ENCODE results near the gene UGT2B17.

DNA sequence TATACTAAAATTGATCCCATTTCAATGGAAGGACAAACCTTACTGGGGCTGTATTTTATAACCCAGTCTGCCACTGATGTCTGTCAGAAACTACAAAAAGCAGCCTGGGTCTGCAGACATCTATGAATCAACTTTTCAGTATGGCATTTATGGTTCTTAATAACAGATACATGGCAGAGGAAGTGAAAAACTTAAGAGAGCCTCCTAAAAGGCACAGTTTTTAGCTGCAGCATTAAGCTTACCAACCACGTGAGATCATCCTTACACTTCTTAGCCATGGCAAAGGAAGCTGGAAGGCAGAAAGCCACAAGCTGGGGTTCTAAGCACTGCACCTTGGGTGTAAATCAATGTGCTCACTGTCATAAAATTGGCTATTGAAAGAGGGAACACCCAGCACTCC is 16.6 kb upstream of the UGT2B17 start:
- TF ChIP-seq EZH2 (IDR thresholded peaks at IDR 0.05; ENCODE audit: insufficient read depth, poor library complexity, severe bottlenecking) = no peak
- TF ChIP-seq EZH2phosphoT487 (IDR thresholded peaks at IDR 0.05; ENCODE audit: insufficient read depth, low read depth) = no peak
